Dedifferentiated amniotic fluid mesenchymal stem cell (primary cell): ENCODE results near the gene ROMO1.
"Not testable (repeated sequence)": the region's sequence is repeated elsewhere in the genome, so short reads cannot be mapped to it uniquely, and the experiment has no call there.

Experiments
- DNase-seq: peaks from one replicate; pipeline ENCODE4 v3.0.0-alpha.2; 2016; ENCODE audit errors: extremely low spot score

The ROMO1 gene

DNA sequence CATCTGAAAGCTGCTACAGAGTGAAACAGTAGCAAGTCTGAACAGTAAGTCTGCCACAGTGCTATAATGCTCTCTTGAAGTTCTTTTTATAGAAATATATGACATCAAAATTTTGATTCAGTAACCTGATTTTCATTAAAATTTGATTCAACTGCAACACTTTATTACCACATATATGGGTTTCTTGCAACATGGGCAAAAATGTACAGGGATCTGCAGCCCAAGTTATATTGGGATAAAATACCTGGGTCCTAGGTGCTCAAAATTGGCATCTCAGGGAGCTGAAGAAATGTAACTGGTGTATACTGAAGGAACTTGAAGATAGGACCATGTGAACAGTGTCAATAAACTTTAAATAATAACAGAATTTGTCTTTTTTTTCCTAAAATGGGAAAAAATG, 10.8 kb downstream of the ROMO1 start:
- DNase-seq, result no peak

DNA sequence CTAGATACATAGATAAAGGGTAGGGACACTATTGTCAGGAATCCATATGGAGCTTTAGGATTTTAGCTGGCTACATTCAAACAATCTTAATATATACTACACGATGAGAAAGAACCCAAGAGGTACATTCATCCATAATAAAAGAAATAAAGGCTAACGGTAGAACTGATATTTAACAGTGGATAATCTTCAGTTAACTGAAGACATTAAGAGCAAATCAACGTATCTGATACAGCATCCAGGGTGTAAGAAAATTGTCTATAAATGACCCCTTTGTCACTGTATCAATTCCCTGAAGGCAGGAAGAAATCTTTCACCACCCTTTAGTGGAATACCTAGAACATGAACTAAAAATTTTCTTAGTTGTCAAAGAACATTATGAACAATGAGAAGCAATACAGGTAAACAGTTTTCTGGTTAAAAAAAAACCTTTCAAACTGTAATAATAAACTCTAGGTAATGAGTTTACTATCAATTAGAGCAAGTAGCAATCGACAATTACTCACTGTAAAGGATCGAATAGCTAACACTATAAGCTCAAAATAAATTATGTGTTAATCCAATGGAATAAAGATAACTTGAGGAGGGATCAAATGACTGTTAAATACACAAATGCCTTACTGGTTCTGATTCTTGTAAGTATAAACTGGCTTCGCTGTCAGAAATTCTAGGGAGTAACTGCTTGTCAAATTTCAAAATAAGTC, 11.8 kb downstream of the ROMO1 start:
- no peak for DNase-seq

DNA sequence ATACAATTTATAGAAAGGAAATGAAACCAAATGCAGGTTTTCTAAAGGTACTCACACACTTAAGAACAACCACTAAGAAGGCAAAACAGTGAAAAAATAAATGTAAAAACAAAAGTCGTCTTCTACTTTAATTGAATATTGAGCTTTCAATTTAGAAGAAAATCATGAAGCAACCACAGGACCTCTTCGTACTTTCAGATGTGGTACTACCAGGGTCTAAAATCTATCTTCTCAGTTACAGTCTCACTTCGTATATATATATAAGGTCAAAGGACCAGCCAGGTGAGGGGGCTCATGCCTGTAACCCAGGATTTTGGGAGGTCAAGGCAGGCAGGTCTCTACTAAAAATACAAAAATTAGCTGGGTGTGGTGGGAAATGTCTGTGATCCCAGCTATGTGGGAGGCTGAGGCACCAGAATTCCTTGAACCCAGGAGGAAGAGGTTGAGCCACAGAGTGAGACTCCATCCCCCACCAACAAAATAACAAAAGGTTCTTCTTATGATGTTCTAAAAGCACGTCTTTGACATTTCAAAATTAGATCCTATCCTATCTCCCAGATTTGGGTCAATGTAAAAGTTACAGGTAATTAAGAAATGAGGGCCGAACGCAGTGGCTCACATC, 12.5 kb downstream of the ROMO1 start:
- DNase-seq, result no peak

DNA sequence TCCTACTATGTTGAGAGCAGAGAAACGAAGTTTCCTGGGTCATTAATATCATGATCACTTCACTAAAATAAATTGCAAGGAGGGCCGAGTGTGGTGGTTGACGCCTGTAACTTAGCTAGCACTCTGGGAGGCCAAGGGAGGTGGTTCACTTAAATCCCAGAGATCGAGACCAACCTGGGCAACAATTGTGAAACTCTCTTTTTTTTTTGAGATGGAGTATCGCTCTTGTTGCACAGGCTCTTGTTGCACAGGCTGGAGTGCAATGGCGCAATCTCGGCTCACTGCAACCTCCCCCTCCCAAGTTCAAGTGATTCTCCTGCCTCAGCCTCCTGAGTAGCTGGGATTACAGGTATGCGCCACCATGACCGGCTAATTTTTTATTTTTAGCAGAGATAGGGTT, 13.9 kb downstream of the ROMO1 start:
- DNase-seq, result not testable (repeated sequence)

DNA sequence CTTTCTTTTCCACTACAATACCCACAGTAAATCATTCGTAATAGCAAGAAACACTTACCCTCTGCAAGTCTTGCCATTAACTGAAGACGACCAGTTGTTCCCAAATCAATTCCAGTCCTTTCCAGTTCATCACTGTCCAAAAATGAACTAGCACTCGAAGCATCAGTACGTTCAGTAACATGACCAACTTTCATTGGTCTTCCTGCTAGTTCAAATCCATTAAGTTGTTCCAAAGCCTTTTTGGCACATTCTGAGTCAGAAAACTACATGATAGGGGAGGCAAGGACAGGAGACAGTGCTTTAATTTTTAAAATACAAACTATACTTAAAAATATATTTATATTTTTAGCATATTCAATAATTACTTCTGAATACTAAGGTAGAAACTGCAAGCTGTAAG, 14.9 kb downstream of the ROMO1 start:
- DNase-seq, result no peak

DNA sequence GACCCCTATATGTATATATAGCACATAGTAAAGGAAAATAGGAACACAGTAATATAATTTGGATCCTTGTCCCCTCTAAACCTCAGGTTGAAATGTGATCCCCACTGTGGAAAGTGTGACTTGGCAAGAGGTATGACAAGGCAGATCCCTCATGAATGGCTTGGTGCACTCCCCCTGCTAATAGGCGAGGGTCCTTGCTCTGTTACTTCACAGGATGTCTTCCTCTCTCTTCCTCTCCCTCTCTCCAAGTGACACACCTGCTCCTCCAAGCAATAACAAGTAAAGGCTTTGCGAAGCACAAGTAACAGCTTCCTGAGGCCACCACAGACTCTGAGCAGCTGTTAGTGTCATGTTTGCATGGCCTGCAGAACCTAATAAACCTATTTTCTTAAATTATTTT, 16.4 kb downstream of the ROMO1 start:
- no peak for DNase-seq

DNA sequence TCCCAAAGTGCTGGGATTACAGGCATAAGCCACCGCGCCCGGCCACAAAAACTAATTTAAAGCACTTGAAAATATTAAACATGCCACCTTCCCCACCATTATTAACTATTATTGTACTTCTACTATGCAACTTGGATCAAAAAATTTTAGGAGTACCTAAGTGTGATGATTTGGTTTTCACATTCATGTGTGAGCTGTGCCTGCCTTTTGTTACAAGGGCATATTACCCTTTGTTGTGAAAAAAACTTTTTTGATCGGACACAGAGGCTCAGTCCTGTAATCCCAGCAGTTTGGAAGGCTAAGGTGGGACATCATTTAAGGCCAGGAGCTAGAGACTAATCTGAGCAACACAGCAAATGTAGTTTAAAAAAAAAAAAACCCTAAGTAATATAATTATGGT, 17.1 kb downstream of the ROMO1 start:
- no peak for DNase-seq

DNA sequence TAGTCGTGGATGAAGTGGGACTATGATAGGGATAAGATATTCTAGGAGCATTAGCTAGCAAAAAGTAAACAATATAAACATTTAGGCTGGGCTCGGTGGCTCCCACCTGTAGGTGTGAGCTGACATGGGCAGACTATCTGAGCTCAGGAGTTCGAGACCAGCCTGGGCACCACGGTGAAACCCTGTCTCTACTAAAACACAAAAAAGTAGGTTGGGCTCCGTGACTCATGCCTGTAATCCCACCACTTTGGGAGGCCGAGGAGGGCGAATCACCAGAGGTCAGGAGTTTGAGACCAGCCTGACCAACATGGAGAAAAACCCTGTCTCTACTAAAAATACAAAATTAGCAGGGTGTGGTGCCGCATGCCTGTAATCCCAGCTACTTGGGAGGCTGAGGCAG, 19.1 kb downstream of the ROMO1 start:
- DNase-seq, result not testable (repeated sequence)

DNA sequence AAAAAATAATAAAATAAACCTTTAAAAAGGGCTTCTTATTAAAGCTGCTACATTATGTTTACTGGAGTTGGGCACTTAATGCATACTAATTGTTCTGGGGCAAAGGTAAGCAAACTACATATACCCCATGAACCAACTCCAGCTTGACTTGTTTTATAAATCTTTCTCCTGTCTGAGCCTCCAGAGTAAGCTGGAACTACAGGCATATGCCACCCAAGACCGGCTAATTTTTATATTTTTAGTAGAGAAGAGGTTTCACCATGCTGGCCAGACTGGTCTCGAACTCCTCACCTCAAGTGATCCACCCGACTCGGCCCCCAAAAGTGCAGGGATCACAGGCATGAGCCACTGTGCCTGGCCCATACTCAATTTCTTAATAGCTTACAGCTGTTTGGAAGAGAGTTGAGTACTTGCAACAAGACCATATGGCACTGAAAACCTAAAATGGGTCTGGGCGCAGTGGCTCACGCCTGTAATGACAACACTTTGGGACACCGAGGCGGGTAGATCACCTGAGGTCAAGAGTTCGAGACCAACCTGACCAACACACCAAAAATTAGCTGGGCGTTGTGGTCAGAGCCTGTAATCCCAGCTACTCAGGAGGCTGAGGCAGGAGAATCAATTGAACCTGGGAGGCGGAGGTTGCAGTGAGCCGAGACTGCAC, 19.9 kb downstream of the ROMO1 start:
- DNase-seq, result no peak

DNA sequence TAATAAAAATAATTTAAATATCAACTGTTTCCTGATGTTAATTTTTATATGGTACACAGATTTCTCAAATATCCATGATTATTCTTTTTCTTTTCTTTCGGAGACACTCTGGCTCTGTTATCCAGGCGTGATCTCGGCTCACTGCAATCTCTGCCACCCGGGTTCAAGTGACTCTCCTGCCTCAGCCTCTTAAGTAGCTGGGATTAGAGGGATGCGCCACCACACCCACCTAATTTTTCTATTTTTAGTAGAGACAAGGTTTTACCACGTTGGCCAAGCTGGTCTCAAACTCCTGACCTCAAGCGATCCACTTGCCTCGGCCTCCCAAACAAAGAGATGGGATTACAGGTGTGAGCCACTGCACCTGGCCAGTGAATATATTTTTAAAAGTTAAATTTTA, 20.5 kb downstream of the ROMO1 start:
- DNase-seq, result no peak

DNA sequence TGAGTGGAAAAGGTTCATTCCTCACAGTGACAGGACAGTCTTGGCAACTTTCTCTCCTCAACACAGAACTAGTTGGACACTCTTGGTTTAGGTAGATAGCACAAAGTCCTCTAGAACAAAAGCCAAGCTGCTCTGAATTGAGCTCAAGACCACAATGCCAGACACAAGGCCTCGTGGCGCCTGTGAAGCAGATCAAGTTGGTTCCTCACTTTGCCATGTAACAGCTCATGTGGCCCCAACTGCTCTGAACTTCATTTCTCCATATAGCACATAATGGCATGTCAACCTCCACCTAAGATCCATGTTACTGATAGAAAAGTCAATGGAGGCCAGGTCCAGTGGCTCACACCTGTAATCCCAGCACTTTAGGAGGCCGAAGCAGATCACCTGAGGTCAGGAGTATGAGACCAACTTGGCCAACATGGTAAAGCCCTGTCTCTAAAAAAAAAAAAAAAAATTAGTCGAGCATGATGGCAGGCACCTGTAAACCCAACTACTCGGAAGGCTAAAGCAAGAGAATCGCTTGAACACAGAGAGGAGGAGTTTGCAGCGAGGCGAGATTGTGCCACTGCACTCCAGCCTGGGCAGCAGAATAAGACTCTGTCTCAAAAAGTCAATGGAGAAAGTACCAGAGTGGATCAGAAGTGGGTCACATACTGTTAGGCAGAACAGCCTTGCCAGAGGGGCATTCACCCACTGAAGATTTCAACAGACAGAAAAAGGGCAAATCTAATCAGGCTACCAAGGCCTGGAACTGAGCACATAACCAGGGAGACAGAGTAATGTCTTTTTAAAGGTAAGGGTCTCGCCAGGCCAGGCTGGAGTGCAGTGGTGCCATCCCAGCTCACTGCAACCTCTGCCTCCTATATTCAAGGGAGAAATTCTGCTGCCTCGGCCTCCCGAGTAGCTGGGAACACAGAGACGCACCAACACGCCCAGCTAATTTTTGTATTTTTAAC, 21.2 kb downstream of the ROMO1 start:
- DNase-seq, result no peak

DNA sequence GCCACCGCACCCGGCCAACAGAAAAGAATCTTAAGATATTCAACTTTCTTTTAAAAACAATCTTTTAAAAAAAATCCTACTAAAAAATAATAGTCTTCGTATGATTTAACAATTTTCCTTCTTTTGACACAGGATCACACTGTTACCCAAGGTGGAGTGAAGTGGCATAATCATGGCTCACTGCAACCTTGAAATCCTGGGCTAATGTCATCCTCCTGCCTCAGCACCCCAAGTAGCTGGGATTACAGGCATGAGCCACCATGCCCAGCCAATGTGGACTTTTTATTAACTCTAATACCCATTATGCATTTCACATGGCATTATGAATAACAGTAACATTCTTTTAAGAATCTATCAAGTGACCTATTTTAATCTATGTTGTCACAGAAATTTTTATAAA, 22.0 kb downstream of the ROMO1 start:
- DNase-seq, result no peak

DNA sequence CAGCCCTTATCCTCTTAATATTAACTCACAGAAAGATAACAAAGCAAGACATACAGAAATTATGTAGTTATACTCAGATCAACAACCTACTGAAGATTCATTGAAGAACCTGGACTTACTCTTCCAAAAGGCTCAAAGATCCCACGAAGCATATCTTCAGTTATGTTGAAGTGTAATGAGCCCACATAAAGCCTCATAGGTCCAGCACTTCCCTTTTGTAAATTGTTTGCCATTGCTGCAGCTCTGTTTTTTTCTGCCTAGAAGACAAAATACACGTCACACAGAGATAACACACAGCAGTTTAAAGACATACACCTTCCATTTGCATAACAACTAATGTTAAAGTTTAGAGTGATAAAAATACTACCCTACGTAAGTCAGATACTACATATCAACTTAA, 22.4 kb downstream of the ROMO1 start:
- DNase-seq, result no peak

DNA sequence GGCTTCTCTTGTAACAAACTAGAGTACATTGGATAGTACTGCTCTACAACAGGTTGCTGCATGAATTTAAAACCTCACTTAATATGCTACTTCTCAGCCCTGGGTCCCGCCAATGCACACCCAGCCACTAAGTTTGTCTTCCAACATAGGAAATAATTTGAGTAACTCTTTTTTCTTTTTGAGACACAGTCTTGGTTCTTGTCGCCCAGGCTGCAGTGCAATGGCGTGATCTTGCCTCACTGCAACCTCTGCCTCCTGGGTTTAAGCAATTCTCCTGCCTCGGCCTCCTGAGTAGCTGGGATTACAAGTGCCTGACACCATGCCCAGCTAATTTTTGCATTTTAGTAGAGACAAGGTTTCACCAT, 24.1 kb downstream of the ROMO1 start:
- DNase-seq, result not testable (repeated sequence)

DNA sequence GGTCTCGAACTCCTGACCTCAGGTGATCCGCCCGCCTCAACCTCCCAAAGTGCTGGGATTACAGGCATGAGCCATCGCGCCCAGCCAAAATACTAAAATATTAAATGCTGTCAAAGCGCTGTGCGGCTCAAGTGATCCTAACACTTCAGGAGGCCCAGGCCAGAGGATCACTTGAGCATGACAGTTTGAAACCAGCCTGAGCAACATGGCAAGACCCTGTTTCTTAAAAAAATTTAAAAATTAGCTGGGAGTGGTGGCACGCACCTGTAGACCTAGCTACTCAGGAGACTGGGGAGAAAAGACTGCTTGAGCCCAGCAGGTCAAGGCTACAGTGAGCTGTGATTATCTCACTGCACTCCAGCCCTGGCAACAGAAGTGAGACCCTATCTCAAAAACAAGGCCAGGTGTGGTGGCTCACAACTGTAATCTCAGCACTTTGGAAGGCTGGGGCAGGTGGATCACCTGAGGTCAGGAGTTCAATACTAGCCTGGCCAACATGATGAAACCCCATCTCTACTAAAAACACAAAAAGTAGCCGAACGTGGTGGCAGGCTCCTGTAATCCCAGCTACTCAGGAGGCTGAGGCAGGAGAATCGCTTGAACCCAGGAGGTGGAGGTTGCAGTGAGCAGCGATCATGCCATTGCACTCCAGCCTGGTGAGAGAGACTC, 24.6 kb downstream of the ROMO1 start:
- DNase-seq, result not testable (repeated sequence)

DNA sequence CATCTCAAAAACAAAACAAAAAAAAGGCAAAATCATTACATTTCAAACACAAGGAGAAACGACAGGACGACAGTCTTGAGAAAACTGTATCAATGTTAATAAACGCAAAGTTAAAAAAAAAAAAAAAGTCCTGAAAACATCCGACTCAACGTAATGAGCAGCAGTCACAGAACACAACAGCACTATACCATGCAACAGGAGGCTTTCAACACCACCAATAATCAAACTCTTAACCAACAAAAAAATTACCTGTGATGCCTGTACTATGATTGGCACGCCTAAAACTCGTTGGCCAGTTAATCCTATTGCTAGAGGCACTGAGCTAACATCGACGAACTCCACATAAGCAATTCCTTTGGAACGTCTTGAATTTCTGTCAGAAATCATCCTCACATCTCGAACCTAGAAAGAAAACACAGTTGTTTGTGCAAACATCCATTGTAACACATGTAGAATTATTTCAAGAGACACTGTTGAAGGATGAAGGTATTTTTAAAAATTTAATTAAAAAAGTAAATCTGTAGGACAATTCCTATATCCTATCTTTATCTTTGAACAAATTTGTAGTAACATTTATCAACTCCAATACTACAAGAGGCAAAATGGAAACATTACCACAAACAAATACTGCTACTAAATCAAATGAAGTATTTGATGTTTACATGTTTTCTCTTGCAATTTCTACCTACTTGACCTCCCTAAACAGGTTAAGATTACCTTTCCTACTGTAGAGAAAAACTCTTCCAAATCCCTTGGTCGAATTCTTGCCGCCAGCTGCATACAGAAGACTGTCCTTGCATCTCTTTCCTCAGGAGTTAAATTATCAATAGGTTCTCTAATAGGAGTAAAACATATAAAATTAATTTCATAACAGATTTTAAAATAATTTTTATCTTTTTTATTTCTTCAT, 25.4 kb downstream of the ROMO1 start:
- no peak for DNase-seq

DNA sequence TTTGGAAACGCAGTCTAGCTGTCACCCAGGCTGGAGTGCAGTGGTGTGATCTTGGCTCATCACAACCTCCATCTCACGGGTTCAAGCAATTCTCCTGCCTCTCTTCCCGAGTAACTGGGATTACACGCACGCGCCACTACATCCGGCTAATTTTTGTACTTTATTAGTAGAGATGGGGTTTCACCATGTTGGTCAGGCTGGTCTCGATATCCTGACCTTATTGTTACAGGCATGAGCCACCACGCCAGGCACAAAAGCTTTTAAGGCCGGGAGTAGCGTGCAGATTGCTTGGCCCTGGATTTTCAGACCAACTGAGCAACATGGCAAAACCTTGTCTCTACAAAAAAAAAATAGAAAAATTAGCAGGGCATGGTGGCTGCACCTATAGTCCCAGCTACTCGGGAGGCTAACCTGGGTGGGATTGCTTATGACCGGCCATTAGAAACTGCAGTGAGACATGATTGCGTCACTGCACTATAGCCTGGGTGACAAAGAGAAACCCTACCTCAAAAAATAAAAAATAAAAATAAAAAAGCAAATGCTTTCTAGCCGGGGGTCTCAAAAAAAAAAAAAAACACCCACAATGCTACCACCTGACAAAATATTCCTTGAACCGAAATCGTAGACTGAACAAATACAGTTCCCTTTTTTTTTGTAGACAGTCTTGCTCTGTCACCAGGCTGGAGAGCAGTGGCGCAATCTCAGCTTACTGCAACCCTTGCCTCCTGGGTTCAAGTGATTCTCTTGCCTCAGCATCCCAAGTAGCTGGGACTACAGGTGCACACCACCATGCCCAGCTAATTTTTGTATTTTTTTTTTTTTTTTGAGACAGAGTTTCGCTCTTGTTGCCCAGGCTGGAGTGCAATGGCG, 27.9 kb downstream of the ROMO1 start:
- DNase-seq, result no peak

DNA sequence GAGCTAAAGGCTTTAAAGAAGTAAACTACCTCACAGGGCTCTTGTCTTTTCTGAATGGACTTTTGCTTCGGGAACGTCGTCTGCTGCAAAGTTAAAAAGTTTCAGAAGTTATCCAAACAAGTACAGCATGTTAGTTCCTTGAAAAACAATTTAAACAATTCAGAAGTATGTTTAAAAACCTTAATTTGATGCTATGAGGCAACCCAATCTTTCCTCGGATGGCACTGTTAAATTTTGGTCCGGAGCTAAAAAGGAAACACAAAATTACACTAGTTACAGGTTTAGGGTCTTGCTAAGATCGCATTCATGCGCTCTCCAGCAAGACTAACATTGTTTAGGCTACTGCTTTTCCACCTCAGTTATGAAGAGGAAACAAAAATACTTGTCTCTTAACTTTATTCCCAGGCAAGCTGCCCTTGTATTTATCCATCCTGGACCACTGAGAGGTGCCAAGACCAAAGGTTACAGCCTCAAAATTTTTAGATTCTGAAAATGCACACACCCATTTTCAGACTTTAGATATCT, 30.1 kb downstream of the ROMO1 start:
- DNase-seq, result no peak

DNA sequence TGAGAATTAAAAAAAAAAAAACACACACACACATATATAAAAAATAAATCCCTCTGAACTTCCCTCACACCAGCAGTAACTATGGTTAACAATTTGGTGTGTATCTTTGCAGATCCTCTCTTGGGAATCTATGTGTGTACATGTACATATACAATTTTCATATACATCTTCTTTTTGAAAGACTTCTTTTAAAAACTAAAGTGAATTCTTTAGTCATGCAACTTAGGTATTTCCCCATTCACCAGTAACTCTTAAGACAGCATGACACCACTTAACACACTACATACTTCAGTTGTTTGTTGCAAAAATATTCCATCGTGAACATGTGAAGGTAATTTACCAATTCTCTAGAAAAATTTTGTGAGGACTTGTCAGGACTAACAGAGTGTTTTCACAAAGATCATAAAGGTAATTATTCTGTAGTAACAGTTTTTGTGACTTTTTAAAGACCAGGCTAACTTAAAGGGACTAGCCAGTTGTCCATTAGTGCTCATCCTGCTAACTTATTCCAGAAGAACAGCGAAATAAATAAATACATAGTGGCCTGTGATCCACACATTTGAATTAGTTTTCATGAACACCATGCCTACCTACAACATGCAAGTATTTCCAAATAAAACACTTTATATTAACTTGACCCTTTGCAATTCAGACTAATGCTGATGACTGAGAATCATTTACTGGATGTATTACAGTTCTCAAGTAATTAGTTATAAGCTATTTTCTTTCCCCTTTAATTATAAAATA, 30.8 kb downstream of the ROMO1 start:
- DNase-seq, result no peak
